ENCODE data around the gene PTCH2.

DNA sequence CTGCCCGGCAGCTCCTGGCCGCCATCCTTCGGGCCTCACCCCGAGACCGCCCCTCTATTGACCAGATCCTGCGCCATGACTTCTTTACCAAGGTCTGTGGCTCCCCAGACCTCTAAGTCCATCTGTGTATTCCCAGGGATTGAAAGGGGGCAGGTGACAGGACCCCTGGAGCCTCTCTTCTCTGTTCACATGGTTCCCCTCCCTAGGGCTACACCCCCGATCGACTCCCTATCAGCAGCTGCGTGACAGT is 40.1 kb downstream of the PTCH2 start:
- no peak for TF ChIP-seq CTCF (IDR thresholded peaks at IDR 0.05 in 8 of 11, conservative IDR thresholded peaks at IDR 0.05 in 3 of 11)
- TF ChIP-seq POLR2AphosphoS5 (IDR thresholded peaks at IDR 0.05): no peak
- TF ChIP-seq POLR2A (IDR thresholded peaks at IDR 0.05): no peak
